ENCODE data around the gene AOC1.
A peak's percentile ranks its signal among the peaks of the same experiment; 100 is the strongest.

Gene AOC1

DNA sequence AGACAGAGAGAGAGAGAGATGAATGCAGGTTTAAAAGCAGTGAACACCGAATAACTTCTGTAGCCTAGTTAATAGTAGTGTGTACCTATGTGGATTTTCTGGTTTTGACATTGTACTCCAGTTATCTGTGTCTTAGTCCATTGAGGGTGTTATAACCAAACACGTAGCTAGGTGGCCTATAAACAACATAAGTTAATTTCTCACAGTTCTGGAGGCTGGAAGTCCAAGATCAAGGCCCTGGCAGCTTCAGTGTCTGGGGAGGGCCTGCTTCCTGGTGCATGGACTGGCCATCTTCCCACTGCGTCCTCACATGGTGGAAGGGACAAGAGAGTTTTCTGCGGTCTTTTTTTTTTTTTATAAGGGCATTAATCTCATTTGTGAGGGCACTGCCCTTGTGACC, 23.5 kb downstream of the AOC1 start:
- DNase-seq (ENCODE audit: low read depth, low spot score), result no peak
- TF ChIP-seq, protein P1, sequence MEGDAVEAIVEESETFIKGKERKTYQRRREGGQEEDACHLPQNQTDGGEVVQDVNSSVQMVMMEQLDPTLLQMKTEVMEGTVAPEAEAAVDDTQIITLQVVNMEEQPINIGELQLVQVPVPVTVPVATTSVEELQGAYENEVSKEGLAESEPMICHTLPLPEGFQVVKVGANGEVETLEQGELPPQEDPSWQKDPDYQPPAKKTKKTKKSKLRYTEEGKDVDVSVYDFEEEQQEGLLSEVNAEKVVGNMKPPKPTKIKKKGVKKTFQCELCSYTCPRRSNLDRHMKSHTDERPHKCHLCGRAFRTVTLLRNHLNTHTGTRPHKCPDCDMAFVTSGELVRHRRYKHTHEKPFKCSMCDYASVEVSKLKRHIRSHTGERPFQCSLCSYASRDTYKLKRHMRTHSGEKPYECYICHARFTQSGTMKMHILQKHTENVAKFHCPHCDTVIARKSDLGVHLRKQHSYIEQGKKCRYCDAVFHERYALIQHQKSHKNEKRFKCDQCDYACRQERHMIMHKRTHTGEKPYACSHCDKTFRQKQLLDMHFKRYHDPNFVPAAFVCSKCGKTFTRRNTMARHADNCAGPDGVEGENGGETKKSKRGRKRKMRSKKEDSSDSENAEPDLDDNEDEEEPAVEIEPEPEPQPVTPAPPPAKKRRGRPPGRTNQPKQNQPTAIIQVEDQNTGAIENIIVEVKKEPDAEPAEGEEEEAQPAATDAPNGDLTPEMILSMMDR (IDR thresholded peaks at IDR 0.05; ENCODE audit: insufficient read depth, low read length, missing control alignments), result no peak
- ChIA-PET CTCF (no interaction called here), POLR2A (no interaction called here)
- H3K4me3 ChIP-seq (ENCODE audit: low read depth, low read length), result no peak overlapping the region

DNA sequence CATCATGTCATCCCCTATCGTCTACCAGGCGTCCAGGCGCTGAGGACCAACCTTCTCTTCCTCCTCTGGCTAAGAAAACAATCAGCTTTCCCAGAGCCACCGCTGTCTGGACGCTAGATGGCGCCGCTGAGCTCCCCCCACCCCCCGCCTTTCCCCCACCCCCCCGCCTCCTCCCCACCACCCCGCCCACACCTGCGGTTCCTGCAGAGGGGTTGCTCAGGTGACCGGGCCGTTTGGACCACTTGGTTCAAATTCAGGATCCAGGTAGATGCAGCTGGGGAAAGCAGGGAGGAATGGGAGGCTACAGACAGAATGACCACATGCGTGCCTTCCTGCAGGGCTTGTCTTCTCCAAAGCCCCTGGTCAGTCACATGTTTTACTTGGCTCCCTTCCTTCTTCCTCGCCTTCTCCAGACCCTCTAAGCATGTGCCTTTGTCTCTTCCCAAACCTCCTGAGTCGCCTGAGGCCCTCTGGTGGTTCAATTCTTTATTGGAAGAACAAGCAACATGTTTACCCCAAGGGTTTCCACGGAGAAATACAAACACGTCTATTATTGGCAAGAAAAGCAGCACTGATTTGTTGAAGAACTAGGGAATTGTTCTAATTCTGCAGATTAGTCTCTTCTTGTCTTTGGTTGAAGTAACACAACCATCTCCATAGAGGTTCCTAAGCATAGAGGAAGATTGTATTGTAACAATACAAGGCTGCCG, 24.7 kb downstream of the AOC1 start:
- POLR2A ChIA-PET, result no interaction called here
- H3K4me3 ChIP-seq (ENCODE audit: low read depth, low read length), result no peak overlapping the region
- CTCF ChIA-PET, result interaction anchor here (1.3 kb wide), 1 partner anchor 8 kb away, joined by 3 read pairs; no protein-coding TSS in a partner anchor
- no peak for DNase-seq (ENCODE audit: low read depth, low spot score)
- TF ChIP-seq, protein P1 (IDR thresholded peaks at IDR 0.05; ENCODE audit: insufficient read depth, low read length, missing control alignments), result peak; percentile 32

DNA sequence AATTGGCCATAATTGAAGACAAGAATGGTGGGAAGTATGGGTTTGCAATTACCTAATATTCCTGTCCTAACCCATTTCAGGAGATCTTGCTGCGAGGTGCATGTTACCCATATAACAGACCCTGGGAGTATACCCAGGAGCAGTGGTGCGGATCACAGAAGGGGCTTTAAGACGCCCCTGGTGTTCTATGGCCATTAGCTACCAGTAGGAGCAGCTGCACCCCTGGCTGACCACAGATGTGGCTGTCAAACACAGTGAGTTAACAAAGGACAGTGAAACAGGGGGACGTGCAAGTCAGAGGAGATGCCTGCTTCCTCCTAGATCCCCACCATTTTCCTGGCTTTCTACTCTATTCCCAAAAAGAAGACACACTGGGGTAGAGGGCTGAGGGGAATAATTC, 25.2 kb downstream of the AOC1 start:
- no peak for DNase-seq (ENCODE audit: low read depth, low spot score)
- TF ChIP-seq, protein P1 (IDR thresholded peaks at IDR 0.05; ENCODE audit: insufficient read depth, low read length, missing control alignments), result no peak
- POLR2A ChIA-PET, result no interaction called here
- CTCF ChIA-PET, result interaction anchor here (1.1 to 1.3 kb wide), 2 partner anchors 8 to 30 kb away, joined by 3 read pairs; no protein-coding TSS in a partner anchor
- no peak overlapping the region for H3K4me3 ChIP-seq (ENCODE audit: low read depth, low read length)

DNA sequence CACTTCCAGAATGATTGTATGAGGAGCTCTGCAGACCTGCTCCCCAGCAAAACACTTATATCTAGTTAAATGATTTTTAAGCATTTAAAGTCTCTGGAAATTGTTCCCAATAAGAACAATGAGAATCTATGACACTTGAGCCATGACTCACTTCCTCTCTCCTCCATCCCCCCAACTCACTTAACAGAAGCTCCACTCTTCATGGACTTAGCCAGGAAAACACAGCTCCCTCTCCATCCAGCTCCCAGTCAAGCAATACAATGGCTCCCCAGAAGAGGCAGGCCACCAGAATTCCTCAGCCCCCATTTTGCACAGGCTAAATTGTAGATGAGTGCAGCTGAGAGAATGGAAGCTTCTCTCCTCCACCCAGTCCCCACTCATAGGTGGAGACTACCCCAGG, 27.0 kb downstream of the AOC1 start:
- H3K4me3 ChIP-seq (ENCODE audit: low read depth, low read length), result no peak overlapping the region
- TF ChIP-seq, protein P1 (IDR thresholded peaks at IDR 0.05; ENCODE audit: insufficient read depth, low read length, missing control alignments), result no peak
- ChIA-PET CTCF (interaction anchor here (1.2 to 5.1 kb wide), 2 partner anchors 11 to 19 kb away, joined by 3 to 25 read pairs; no protein-coding TSS in a partner anchor), POLR2A (no interaction called here)
- no peak for DNase-seq (ENCODE audit: low read depth, low spot score)

DNA sequence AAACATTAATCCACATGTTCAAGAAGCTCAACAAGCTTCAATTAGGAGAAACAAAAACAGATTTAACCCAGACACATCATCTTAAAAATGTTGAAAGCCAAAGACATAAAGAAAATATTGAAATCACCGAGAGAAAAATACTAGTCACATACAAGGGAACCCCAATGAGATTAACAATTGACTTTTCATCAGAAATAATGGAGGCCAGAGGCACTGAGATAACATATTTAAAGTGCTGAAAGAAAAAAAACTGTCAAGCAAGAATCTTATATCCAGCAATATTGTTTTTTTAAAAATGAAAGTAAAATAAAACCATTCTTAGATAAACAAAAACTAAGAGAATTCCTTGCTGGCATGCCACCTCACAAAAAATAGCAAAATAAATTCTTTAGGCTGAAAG, 28.9 kb downstream of the AOC1 start:
- ChIA-PET POLR2A (no interaction called here), CTCF (interaction anchor here (5.1 kb wide), 1 partner anchor 17 kb away, joined by 25 read pairs; no protein-coding TSS in a partner anchor)
- TF ChIP-seq, protein P1 (IDR thresholded peaks at IDR 0.05; ENCODE audit: insufficient read depth, low read length, missing control alignments), result no peak
- DNase-seq (ENCODE audit: low read depth, low spot score), result no peak
- H3K4me3 ChIP-seq (ENCODE audit: low read depth, low read length), result no peak overlapping the region

DNA sequence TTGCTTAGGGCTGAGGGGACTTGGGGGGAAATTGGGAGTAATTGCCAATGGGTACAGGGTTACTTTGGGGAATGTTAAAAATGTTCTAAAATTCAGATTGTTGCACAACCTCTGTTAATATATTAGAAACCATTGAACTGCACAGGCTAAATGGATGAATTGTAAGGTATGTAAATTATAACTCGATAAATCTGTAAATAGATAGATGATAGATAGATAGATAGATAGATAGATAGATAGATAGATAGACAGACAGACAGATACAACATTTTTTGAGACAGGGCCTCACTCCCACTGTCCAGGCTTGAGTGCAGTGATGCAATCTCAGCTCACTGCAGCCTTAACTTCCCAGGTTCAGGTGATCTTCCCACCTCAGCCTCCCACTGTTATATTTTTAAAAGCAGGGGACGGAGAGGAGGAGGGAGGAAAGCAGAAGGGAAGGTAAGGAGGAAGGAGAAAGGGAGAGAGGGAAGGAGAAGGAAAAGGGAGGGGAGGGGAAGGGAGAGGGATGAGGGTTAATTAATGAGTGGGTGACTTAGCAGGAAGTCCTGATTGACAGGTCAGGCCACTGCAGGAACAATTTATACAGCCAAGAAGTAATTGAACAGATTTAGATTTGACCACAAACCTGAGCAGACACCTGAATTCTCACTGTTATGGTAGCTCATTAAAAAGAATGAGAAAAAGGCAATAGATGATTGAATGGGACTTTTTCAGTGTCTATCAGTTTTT, 38.7 kb downstream of the AOC1 start:
- H3K4me3 ChIP-seq (ENCODE audit: low read depth, low read length), result no peak overlapping the region
- ChIA-PET CTCF (no interaction called here), POLR2A (no interaction called here)
- DNase-seq (ENCODE audit: low read depth, low spot score), result no peak
- TF ChIP-seq, protein P1 (IDR thresholded peaks at IDR 0.05; ENCODE audit: insufficient read depth, low read length, missing control alignments), result no peak

All from AG04449 (cell line).